Activated CD8-positive, alpha-beta T cell treated with anti-CD3 and anti-CD28 coated beads, Interleukin-2, amount 10 ng/mL, durations not matched to agents 7 days and 5 days (primary cell): ENCODE measurements around the gene FAM149A. TPM values are rescaled to one million over a fixed set of nuclear protein-coding genes. Genes with fewer than 3 reads are reported as not detected.
A peak's percentile ranks its signal among the peaks of the same experiment; 100 is the strongest.

Experiments
- ATAC-seq: fragments of 150-1000 bp; cut with Tn5 transposase; one replicate; pipeline ENCODE4 v1.10.0; 2021; ENCODE audit warnings: moderate library complexity
- CTCF ChIA-PET: fragments of 350-600 bp; sonication (Branson Sonifier 250); formaldehyde crosslinking; loops from one replicate; lab custom pipeline; 2021; ENCODE audit warnings: antibody characterized with exemption; lab: Charles Lee
- POLR2A ChIA-PET: fragments of 350-600 bp; sonication (Branson Sonifier 250); formaldehyde crosslinking; loops from one replicate; lab custom pipeline; 2021; ENCODE audit warnings: antibody characterized with exemption; lab: Charles Lee
- DNase-seq: peaks from one replicate; pipeline ENCODE4 v3.0.0-alpha.2; 2020
- H3K27ac Mint-ChIP-seq: one replicate; pipeline ENCODE4 v1.8.0; 2021; ENCODE audit warnings: mild to moderate bottlenecking, mixed read lengths
- H3K27me3 Mint-ChIP-seq: one replicate; pipeline ENCODE4 v1.8.0; 2021; ENCODE audit warnings: low read depth, mixed read lengths
- H3K36me3 Mint-ChIP-seq: one replicate; pipeline ENCODE4 v1.8.0; 2021; ENCODE audit warnings: low read depth, mixed read lengths
- H3K4me1 Mint-ChIP-seq: one replicate; pipeline ENCODE4 v1.8.0; 2021; ENCODE audit warnings: low read depth, mixed read lengths
- H3K4me3 Mint-ChIP-seq: one replicate; pipeline ENCODE4 v1.8.0; 2021; ENCODE audit warnings: mild to moderate bottlenecking, mixed read lengths
- H3K9me3 Mint-ChIP-seq: one replicate; pipeline ENCODE4 v1.8.0; 2022; ENCODE audit warnings: mixed read lengths; ENCODE audit not compliant: insufficient read depth
- total RNA-seq, 2 experiments: library from RNA; stranded (reverse); gene quantifications; one replicate each; pipeline ENCODE4 v1.2.3, GENCODE V29; 2021

The FAM149A gene
- total RNA-seq, 2 experiments from 2014 or later = 0.29 to 0.66 TPM

- no peak overlapping the region for H3K27ac Mint-ChIP-seq
- no peaks in the 10 kb centered on the region for H3K27me3 Mint-ChIP-seq
- CTCF ChIA-PET = no interaction called here
- no peaks in the 10 kb centered on the region for H3K36me3 Mint-ChIP-seq
- no peak for DNase-seq
- H3K4me3 Mint-ChIP-seq = no peak overlapping the region
- peaks cover 2% of the 10 kb centered on the region for H3K4me1 Mint-ChIP-seq
- no peaks in the 10 kb centered on the region for H3K9me3 Mint-ChIP-seq
- POLR2A ChIA-PET = no interaction called here
- ATAC-seq = no peak
Measured at GRCh38 chr4:186166852-186167512, 62.5 kb downstream of the FAM149A start.

GRCh38 chr4:186167605-186168004 lies 63.1 kb downstream of the FAM149A start:
- ChIA-PET CTCF (no interaction called here), POLR2A (no interaction called here)
- no peaks in the 10 kb centered on the region for H3K9me3 Mint-ChIP-seq
- no peak overlapping the region for H3K27ac Mint-ChIP-seq
- no peak overlapping the region for H3K4me3 Mint-ChIP-seq
- ATAC-seq (no peak), DNase-seq (no peak)
- H3K4me1 Mint-ChIP-seq = peaks cover 2% of the 10 kb centered on the region
- H3K36me3 Mint-ChIP-seq = no peaks in the 10 kb centered on the region
- H3K27me3 Mint-ChIP-seq = no peaks in the 10 kb centered on the region

- Mint-ChIP-seq H3K4me3 (no peak overlapping the region), H3K27me3 (no peaks in the 10 kb centered on the region), H3K36me3 (no peaks in the 10 kb centered on the region), H3K4me1 (peaks cover 2% of the 10 kb centered on the region), H3K27ac (no peak overlapping the region), H3K9me3 (no peaks in the 10 kb centered on the region)
- ChIA-PET POLR2A (no interaction called here), CTCF (no interaction called here)
- ATAC-seq (no peak), DNase-seq (no peak)
Measured at GRCh38 chr4:186168750-186169149, 64.2 kb downstream of the FAM149A start.

GRCh38 chr4:186169333-186169944 lies 64.9 kb downstream of the FAM149A start:
- DNase-seq (no peak), ATAC-seq (no peak)
- Mint-ChIP-seq H3K27me3 (no peaks in the 10 kb centered on the region), H3K36me3 (no peaks in the 10 kb centered on the region), H3K4me3 (no peak overlapping the region), H3K27ac (no peak overlapping the region), H3K9me3 (no peaks in the 10 kb centered on the region), H3K4me1 (peaks cover 2% of the 10 kb centered on the region)
- POLR2A ChIA-PET = no interaction called here
- CTCF ChIA-PET = interaction anchor here (1.0 kb wide), 1 partner anchor 9 kb away, joined by 4 read pairs; no protein-coding TSS in a partner anchor

GRCh38 chr4:186169945-186170802 lies 65.7 kb downstream of the FAM149A start:
- ATAC-seq (no peak), DNase-seq (no peak)
- Mint-ChIP-seq H3K27ac (no peak overlapping the region), H3K36me3 (no peaks in the 10 kb centered on the region), H3K9me3 (no peaks in the 10 kb centered on the region), H3K27me3 (no peaks in the 10 kb centered on the region), H3K4me3 (no peak overlapping the region), H3K4me1 (peaks cover 2% of the 10 kb centered on the region)
- CTCF ChIA-PET = interaction anchor here (1.0 kb wide), 1 partner anchor 8 kb away, joined by 4 read pairs; no protein-coding TSS in a partner anchor
- POLR2A ChIA-PET = no interaction called here

- no peak for ATAC-seq
- no peak for DNase-seq
- POLR2A ChIA-PET = no interaction called here
- no peaks in the 10 kb centered on the region for H3K9me3 Mint-ChIP-seq
- H3K4me1 Mint-ChIP-seq = peaks cover 2% of the 10 kb centered on the region
- H3K36me3 Mint-ChIP-seq = no peaks in the 10 kb centered on the region
- no peak overlapping the region for H3K27ac Mint-ChIP-seq
- no peaks in the 10 kb centered on the region for H3K27me3 Mint-ChIP-seq
- H3K4me3 Mint-ChIP-seq = no peak overlapping the region
- CTCF ChIA-PET = no interaction called here
Measured at GRCh38 chr4:186170966-186171365, 66.5 kb downstream of the FAM149A start.

GRCh38 chr4:186172546-186172945 lies 68.0 kb downstream of the FAM149A start:
- Mint-ChIP-seq H3K4me1 (no peaks in the 10 kb centered on the region), H3K9me3 (no peaks in the 10 kb centered on the region), H3K36me3 (no peaks in the 10 kb centered on the region), H3K4me3 (no peak overlapping the region), H3K27me3 (no peaks in the 10 kb centered on the region), H3K27ac (no peak overlapping the region)
- DNase-seq = no peak
- CTCF ChIA-PET = no interaction called here
- POLR2A ChIA-PET = no interaction called here
- ATAC-seq = no peak

- ChIA-PET POLR2A (no interaction called here), CTCF (no interaction called here)
- ATAC-seq = no peak
- peaks cover 25% of the 10 kb centered on the region for H3K4me1 Mint-ChIP-seq
- H3K36me3 Mint-ChIP-seq = peaks cover 4% of the 10 kb centered on the region
- H3K27ac Mint-ChIP-seq = no peak overlapping the region
- no peak overlapping the region for H3K4me3 Mint-ChIP-seq
- H3K9me3 Mint-ChIP-seq = no peaks in the 10 kb centered on the region
- no peak for DNase-seq
- H3K27me3 Mint-ChIP-seq = peaks cover 17% of the 10 kb centered on the region
Measured at GRCh38 chr4:186188107-186188506, 83.6 kb downstream of the FAM149A start.

- ATAC-seq = no peak
- Mint-ChIP-seq H3K27me3 (peaks cover 8% of the 10 kb centered on the region), H3K4me1 (peaks cover 33% of the 10 kb centered on the region), H3K27ac (peak overlapping the region; percentile 94), H3K4me3 (peak overlapping the region; percentile 86), H3K9me3 (no peaks in the 10 kb centered on the region), H3K36me3 (peaks cover 4% of the 10 kb centered on the region)
- POLR2A ChIA-PET = interaction anchor here (1.5 kb wide), 1 partner anchor 12 kb away, joined by 6 read pairs; no protein-coding TSS in a partner anchor
- CTCF ChIA-PET = interaction anchor here (0.6 to 2.2 kb wide), 2 partner anchors 15 to 121 kb away, joined by 3 to 7 read pairs; partner anchors contain the start of gene TLR3
- no peak for DNase-seq
Measured at GRCh38 chr4:186189656-186190055, 85.2 kb downstream of the FAM149A start.

GRCh38 chr4:186190581-186191199 lies 86.2 kb downstream of the FAM149A start:
- H3K4me3 Mint-ChIP-seq = peak overlapping the region; percentile 86
- peaks cover 2% of the 10 kb centered on the region for H3K27me3 Mint-ChIP-seq
- CTCF ChIA-PET = interaction anchor here (1.2 to 2.2 kb wide), 2 partner anchors 13 to 122 kb away, joined by 3 to 7 read pairs; partner anchors contain the start of gene TLR3
- ATAC-seq (peak; percentile 50), DNase-seq (peak; percentile 63)
- H3K9me3 Mint-ChIP-seq = no peaks in the 10 kb centered on the region
- peaks cover 33% of the 10 kb centered on the region for H3K4me1 Mint-ChIP-seq
- H3K36me3 Mint-ChIP-seq = peaks cover 9% of the 10 kb centered on the region
- POLR2A ChIA-PET = interaction anchor here (0.5 to 2.1 kb wide), 7 partner anchors 11 to 1162 kb away, joined by 3 to 7 read pairs (median 4); no protein-coding TSS in a partner anchor
- peak overlapping the region; percentile 94 for H3K27ac Mint-ChIP-seq
